Measurements from ENCODE around the gene IRX5.

The IRX5 gene

GRCh38 chr16:54930005-54930868 is at the start of gene IRX5:
TSS of gene IRX5 (plus strand) at chr16:54930865. CDS start at chr16:54931199, 334 bp downstream.
- DNase-seq (ENCODE audit: low spot score) = peak; percentile 93

GRCh38 chr16:54882556-54882955 is 48.1 kb upstream of the IRX5 start:
- no peak for DNase-seq (ENCODE audit: low spot score)

- no peak for DNase-seq (ENCODE audit: low spot score)
These were observed 47.3 kb upstream of the IRX5 start for GRCh38 chr16:54883358-54883757.

GRCh38 chr16:54886078-54886477 is 44.6 kb upstream of the IRX5 start:
- no peak for DNase-seq (ENCODE audit: low spot score)

- no peak for DNase-seq (ENCODE audit: low spot score)
These were observed 40.3 kb upstream of the IRX5 start for GRCh38 chr16:54890381-54890780.

- DNase-seq (ENCODE audit: low spot score) = no peak
These were observed 39.3 kb upstream of the IRX5 start for GRCh38 chr16:54891346-54891745.

- DNase-seq (ENCODE audit: low spot score) = no peak
These were observed 37.7 kb upstream of the IRX5 start for GRCh38 chr16:54892981-54893380.

GRCh38 chr16:54897930-54898329 is 32.7 kb upstream of the IRX5 start:
- DNase-seq (ENCODE audit: low spot score) = no peak

- DNase-seq (ENCODE audit: low spot score) = no peak
These were observed 29.1 kb upstream of the IRX5 start for GRCh38 chr16:54901606-54902005.

GRCh38 chr16:54903047-54903446 is 27.6 kb upstream of the IRX5 start:
- no peak for DNase-seq (ENCODE audit: low spot score)

- DNase-seq (ENCODE audit: low spot score) = no peak
These were observed 19.6 kb upstream of the IRX5 start for GRCh38 chr16:54911079-54911478.

GRCh38 chr16:54912720-54913119 is 17.9 kb upstream of the IRX5 start:
- DNase-seq (ENCODE audit: low spot score) = no peak

- no peak for DNase-seq (ENCODE audit: low spot score)
These were observed 9.3 kb upstream of the IRX5 start for GRCh38 chr16:54921206-54921824.

- DNase-seq (ENCODE audit: low spot score) = no peak
These were observed 7.6 kb upstream of the IRX5 start for GRCh38 chr16:54923055-54923473.

- no peak for DNase-seq (ENCODE audit: low spot score)
These were observed 6.7 kb upstream of the IRX5 start for GRCh38 chr16:54923988-54924387.

- DNase-seq (ENCODE audit: low spot score) = no peak
These were observed 4.4 kb upstream of the IRX5 start for GRCh38 chr16:54926166-54926838.

- DNase-seq (ENCODE audit: low spot score) = no peak
These were observed 3.3 kb upstream of the IRX5 start for GRCh38 chr16:54927125-54928015.

GRCh38 chr16:54928016-54928356 is 2.7 kb upstream of the IRX5 start:
- no peak for DNase-seq (ENCODE audit: low spot score)

GRCh38 chr16:54928411-54929089 is 2.1 kb upstream of the IRX5 start:
- peak; percentile 45 for DNase-seq (ENCODE audit: low spot score)

- peak; percentile 86 for DNase-seq (ENCODE audit: low spot score)
These were observed 1.3 kb upstream of the IRX5 start for GRCh38 chr16:54929090-54930004.

- no peak for DNase-seq (ENCODE audit: low spot score)
These were observed 129 bp downstream of the IRX5 start for GRCh38 chr16:54930869-54931119.

Measured in HuH-7.5 (cell line).